ENCODE data around the gene DNAJB4.
"Not testable (repeated sequence)": the region's sequence is repeated elsewhere in the genome, so short reads cannot be mapped to it uniquely, and the experiment has no call there.

Gene DNAJB4

GRCh38 chr1:77990629-77991204, 14.0 kb upstream of the DNAJB4 start:
- in situ Hi-C loops (cut with HindIII; ENCODE audit: low sequenced_read_pairs), result no loop called here

- in situ Hi-C loops (cut with HindIII; ENCODE audit: low sequenced_read_pairs), result no loop called here
These were observed 13.1 kb upstream of the DNAJB4 start for GRCh38 chr1:77991638-77992037.

DNA sequence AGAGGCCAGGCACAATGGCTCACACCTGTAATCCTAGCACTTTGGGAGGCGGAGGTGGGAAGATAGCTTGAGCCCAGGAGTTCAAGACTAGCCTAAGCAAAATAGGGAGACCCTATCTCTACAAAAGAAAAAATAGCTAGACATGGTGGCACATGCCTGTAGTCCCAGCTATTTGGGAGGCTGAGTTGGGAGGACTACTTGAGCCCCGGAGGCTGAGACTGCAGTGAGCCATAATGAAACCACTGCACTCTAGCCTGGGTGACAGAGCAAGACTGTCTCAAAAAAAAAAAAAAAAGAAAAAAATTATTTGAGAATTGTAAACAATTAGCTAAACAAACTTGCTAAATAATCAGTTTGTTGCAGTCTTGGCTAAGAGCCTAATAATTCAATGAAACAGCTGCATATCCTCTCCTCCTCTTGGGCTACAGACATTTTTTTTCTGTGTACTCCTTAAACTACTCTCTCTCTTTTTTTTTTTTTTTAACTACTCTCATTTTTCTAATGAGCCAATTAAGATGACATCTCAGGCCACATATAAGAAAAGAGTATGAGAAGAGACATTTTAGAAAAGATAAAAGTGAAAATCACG, 10.5 kb upstream of the DNAJB4 start:
- in situ Hi-C loops (cut with HindIII; ENCODE audit: low sequenced_read_pairs), result no loop called here

DNA sequence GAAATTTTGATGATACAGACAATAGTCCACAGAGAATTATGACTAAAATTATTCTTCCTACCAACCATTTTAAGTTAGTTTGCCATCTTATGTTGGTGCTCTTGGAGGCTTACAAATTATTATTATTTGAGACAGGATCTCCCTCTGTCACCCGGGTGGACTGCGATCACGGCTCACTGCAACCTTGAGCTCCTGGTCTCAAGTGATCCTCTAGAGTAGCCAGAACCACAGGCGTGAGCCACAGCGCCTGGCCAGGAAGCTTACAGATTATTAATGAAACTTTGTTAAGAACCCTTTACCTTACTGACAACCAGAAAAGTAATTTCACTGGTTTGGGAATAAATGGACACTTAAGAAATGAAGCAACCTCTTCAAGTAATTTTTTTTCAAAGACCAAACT, 8.0 kb upstream of the DNAJB4 start:
- in situ Hi-C loops (cut with HindIII; ENCODE audit: low sequenced_read_pairs), result no loop called here

- in situ Hi-C loops (cut with HindIII; ENCODE audit: low sequenced_read_pairs), result not testable (repeated sequence)
These were observed 4.2 kb upstream of the DNAJB4 start for GRCh38 chr1:78000536-78000935.

DNA sequence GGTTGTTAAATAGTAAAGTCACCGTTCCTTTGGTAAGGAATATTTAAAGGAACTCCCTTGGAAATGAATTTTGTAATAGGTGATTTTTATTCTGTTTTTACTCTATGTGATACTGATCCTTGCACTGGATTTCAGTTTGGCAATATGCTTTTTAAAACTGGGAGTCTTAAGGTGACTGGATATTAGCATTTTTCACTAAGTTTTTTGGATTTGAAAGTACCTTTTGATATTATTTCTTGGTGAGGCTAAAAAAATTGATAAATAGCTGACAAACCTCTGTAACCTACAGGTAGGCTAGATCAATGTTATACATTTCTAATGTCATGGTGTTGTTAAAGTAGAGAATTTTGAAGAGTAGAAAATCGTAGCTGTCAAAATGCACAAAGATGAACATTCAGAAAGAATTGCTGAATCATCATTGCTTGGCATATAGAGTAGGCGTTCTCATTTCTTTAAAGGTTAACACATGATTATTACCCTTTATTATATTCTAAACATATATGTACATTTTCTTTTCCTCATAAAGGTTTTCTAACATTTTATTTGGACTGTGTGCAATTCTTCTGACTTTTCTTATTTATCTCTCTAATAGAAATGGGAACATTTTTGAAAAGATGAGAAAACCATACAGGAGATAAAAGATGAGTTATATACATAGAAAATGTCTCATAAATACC, 1.5 kb upstream of the DNAJB4 start:
- in situ Hi-C loops (cut with HindIII; ENCODE audit: low sequenced_read_pairs), result no loop called here

- in situ Hi-C loops (cut with HindIII; ENCODE audit: low sequenced_read_pairs), result no loop called here
These were observed 639 bp upstream of the DNAJB4 start for GRCh38 chr1:78003882-78004718.

DNA sequence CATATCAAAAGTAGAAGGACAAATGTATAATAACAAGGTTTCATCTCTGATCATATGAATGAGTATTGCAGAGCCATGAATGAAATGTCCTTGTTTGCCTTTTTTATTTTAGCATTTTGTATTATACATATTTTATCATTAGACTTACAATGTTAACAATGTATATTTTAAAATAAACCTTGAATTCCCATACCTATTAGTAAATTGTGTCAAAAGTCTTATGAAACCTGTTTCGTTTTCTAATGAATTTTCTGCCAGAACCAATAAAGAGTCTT, 646 bp downstream of the DNAJB4 start:
- in situ Hi-C loops (cut with HindIII; ENCODE audit: low sequenced_read_pairs), result no loop called here

DNA sequence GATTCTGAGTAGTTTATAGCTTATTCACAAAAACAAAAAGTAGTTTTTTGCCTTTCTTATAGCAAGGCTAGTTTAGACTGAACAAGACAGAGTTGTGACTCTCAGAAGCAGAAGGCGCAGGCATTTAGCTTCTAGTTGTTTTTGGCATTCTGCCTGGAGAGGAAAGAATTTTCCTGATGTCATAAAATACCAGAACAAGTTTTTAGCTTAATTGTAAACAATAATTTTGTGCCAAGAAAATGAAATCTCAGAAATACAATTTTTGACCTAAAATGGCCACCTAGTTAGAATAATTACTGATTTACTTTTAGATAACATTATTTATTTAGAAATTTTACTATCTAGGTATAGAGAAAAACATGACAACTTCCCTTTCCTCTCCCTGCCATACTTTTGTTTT, 1.0 kb downstream of the DNAJB4 start:
- in situ Hi-C loops (cut with HindIII; ENCODE audit: low sequenced_read_pairs), result no loop called here

DNA sequence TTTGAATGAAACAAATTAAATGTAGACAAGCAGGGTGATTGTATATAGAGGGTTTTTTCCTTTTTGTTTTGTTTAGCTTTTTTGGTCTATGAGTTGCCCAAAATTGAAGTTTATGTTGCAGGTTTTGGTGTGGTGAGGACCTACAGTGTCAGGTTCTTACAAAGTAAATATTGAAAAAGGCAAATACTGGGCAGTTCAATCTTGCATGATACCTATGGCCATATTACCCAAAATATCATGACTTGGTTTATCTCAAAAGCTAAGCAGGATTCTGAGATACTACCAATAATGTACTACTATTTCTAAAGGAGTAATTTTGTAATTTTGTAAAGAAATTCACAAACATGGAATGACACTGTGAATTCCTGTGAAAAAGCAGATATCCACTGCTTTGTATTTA, 1.8 kb downstream of the DNAJB4 start:
- in situ Hi-C loops (cut with HindIII; ENCODE audit: low sequenced_read_pairs), result no loop called here

DNA sequence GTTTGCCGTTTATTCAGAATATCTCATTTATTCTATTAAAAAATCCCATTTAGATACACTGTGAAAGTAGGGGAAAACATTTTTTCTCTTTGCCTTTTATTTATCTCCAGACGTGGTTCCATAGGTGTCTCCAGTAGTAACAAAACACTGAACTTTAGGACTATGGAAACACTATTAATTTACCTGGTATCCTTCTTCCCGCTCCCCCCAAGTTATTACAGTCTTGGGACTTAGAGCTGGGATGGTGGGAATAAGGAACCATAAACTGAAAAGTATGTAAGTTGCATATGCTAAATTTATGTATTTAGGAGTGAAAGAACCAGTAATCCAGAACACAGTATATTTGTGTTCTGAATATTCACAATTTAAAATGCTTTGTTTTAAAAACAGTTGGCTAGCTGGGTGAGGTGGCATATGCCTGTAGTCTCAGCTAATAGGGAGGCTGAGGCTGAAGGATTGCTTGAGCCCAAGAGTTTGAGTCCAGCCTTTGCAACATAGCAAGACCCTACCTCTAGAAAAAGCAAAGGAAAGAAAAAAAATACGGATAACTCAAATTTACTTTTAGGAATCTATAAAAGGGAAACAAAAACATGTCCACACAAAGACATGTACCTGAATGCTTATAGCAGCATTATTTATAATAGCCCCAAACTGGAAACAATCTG, 3.1 kb downstream of the DNAJB4 start:
- in situ Hi-C loops (cut with HindIII; ENCODE audit: low sequenced_read_pairs), result no loop called here

- in situ Hi-C loops (cut with HindIII; ENCODE audit: low sequenced_read_pairs), result no loop called here
These were observed 4.5 kb downstream of the DNAJB4 start for GRCh38 chr1:78009276-78009675.

GRCh38 chr1:78009836-78010235, 5.1 kb downstream of the DNAJB4 start:
- in situ Hi-C loops (cut with HindIII; ENCODE audit: low sequenced_read_pairs), result no loop called here

- in situ Hi-C loops (cut with HindIII; ENCODE audit: low sequenced_read_pairs), result no loop called here
These were observed 6.3 kb downstream of the DNAJB4 start for GRCh38 chr1:78011050-78011449.

- in situ Hi-C loops (cut with HindIII; ENCODE audit: low sequenced_read_pairs), result no loop called here
These were observed 10.4 kb downstream of the DNAJB4 start for GRCh38 chr1:78015148-78015547.

DNA sequence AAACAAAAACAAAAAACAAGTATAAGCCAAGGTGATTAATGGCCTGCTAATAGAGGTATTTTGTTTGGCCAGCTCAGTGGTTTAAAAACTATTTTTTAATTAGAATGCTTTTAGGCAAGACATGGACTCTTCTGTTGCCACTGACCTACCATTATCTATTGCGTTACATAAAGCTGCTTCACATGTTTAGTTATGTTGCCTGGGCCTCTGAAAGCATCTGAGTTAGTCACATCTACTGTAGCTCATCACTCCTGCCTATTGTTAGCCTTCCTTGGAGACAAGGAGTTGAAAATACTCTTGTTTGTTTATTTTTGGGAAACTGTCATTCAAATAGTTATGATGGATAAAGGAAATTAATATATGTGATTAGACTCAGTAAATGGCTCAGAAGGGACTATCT, 14.3 kb downstream of the DNAJB4 start:
- in situ Hi-C loops (cut with HindIII; ENCODE audit: low sequenced_read_pairs), result no loop called here

GRCh38 chr1:78021134-78021533, 16.4 kb downstream of the DNAJB4 start:
- in situ Hi-C loops (cut with HindIII; ENCODE audit: low sequenced_read_pairs), result not testable (repeated sequence)

DNA sequence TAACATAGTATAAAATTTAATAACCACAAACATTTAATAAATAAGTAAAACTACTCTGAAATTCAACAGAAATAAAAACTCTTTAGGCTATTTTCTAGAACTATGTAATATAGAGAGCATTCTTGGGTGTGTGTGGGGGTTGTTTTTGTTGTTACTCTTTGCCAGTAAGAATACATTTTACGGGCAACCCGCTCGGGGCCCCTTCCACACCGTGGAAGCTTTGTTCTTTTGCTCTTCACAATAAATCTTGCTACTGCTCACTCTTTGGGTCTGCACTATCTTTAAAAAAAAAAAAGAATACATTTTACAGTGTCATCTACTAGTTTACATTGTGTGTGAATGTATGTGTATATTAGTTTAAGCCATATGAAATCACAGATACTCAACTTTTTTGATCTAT, 25.1 kb downstream of the DNAJB4 start:
- in situ Hi-C loops (cut with HindIII; ENCODE audit: low sequenced_read_pairs), result no loop called here

DNA sequence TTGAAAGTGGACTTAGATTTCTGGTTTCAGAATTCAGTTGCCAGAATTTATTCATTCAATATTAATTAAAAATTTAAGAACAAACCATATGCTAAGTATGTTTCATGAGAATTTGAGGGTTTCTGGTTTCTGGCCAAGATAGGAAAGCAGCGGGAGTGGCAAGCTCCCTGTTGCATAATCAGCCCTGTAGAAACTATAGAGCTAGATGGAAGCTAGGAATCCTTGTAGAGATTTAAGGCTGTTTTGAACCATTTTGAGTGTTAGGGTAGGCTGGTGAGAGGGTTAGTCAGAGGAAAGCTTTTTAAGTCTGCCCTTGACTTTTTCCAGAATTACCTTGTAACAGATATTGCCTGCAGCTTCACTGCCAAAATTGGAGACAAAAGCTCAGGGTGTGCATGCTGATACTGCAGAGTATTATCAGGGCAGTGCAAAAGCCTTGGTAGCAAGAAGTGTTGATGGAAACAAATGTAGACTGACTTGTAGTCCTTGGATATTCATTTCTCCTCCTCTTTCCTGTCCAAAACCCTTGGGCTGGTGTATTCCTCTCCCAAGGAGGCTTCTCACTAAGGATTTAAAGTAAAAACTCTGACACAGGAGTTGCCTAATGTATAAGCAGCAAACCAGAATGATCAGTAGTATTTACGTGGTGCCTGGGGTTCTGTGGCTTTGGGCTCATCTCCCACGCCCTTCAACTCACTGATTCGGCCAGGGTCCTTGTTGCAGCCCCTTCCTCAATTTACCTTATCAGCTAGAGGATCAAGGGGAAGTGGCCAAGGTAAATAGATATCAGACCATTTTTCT, 28.5 kb downstream of the DNAJB4 start:
- in situ Hi-C loops (cut with HindIII; ENCODE audit: low sequenced_read_pairs), result no loop called here

DNA sequence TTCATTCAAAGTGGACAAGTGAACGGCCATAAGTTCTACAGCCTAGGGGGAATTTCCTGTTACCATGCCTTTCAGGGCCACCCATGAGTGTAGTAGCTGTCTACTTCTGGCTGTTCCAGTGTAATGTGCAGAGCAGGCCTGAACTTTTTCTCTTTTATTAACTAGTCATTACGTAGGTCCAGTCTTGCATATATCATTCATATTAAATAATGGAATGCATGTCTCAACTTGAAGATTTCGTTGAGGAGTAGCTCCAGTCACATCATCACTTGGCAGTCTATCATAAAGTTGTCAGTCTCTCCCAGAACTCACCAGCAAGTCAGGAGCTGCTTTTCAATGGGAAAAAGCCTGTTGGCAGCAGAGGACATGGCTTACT, 29.0 kb downstream of the DNAJB4 start:
- in situ Hi-C loops (cut with HindIII; ENCODE audit: low sequenced_read_pairs), result no loop called here

DNA sequence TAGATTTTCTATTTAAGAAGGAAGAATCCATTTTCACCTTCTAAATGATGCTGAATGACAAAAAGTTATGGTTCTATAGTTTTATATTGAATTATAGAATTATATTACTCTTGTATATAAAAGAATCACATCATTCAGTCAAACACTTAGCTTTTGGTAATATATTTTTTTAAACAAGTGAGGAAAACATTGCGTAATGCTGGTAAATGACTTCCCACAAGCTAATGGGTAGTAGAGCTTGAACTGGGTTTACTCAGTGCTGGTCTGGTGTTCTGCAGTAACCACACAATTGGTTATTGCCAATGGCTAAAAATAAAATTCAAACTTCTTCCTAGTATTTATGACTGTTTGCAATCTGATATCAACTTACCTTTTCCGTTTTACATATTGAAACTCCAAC, 30.4 kb downstream of the DNAJB4 start:
- in situ Hi-C loops (cut with HindIII; ENCODE audit: low sequenced_read_pairs), result no loop called here
